ENCODE results near the gene FANCC. TPM values are rescaled to one million over a fixed set of nuclear protein-coding genes. Genes with fewer than 3 reads are reported as not detected.

Gene FANCC
- total and polyA plus RNA-seq, 2 donors, result 4.1 to 4.8 TPM

- no peaks in the 10 kb centered on the region for H3K4me1 ChIP-seq (ENCODE audit: control insufficient read depth in 2 of 2, insufficient read depth in 2 of 2, low read length in 2 of 2)
- H3K4me3 ChIP-seq (ENCODE audit: low read length in 2 of 2), result no peak overlapping the region
- H3K36me3 ChIP-seq (ENCODE audit: control insufficient read depth in 2 of 2, insufficient read depth in 2 of 2, low read length in 1 of 2), result peaks cover 6 to 8% of the 10 kb centered on the region in 2 donors
- 94% methylated on average over 12 of the region's 12 CpGs for WGBS
- H3K27me3 ChIP-seq (ENCODE audit: control insufficient read depth in 2 of 2, insufficient read depth in 1 of 2, low read length in 1 of 2), result no peaks in the 10 kb centered on the region
- H3K27ac ChIP-seq (ENCODE audit: low read depth in 1 of 2, low read length in 1 of 2), result no peak overlapping the region
- H3K9me3 ChIP-seq (ENCODE audit: control insufficient read depth in 2 of 2, insufficient read depth in 1 of 2, low read length in 1 of 2), result peaks cover 0 to 1% of the 10 kb centered on the region in 2 donors
- DNase-seq (ENCODE audit: low read depth in 6 of 9, low spot score in 9 of 9), result no peak
These were observed 239.0 kb downstream of the FANCC start for GRCh38 chr9:95078511-95078910.

GRCh38 chr9:95077766-95078370 lies 239.6 kb downstream of the FANCC start:
- Histone ChIP-seq H3K36me3 (ENCODE audit: control insufficient read depth in 2 of 2, insufficient read depth in 2 of 2, low read length in 1 of 2) (peaks cover 5 to 6% of the 10 kb centered on the region in 2 donors), H3K27ac (ENCODE audit: low read depth in 1 of 2, low read length in 1 of 2) (no peak overlapping the region)
- 96% methylated on average over 17 of the region's 17 CpGs for WGBS

GRCh38 chr9:95077053-95077765 lies 240.3 kb downstream of the FANCC start:
- Histone ChIP-seq H3K4me3 (ENCODE audit: low read length in 2 of 2) (no peak overlapping the region), H3K27ac (ENCODE audit: low read depth in 1 of 2, low read length in 1 of 2) (no peak overlapping the region), H3K27me3 (ENCODE audit: control insufficient read depth in 2 of 2, insufficient read depth in 1 of 2, low read length in 1 of 2) (no peaks in the 10 kb centered on the region), H3K4me1 (ENCODE audit: control insufficient read depth in 2 of 2, insufficient read depth in 2 of 2, low read length in 2 of 2) (no peaks in the 10 kb centered on the region), H3K36me3 (ENCODE audit: control insufficient read depth in 2 of 2, insufficient read depth in 2 of 2, low read length in 1 of 2) (peaks cover 3 to 5% of the 10 kb centered on the region in 2 donors), H3K9me3 (ENCODE audit: control insufficient read depth in 2 of 2, insufficient read depth in 1 of 2, low read length in 1 of 2) (no peaks in the 10 kb centered on the region)
- 94% methylated on average over 18 of the region's 18 CpGs for WGBS
- DNase-seq (ENCODE audit: low read depth in 6 of 9, low spot score in 9 of 9), result no peak

More at GRCh38 chr9:95077766-95078370, 239.6 kb downstream of the FANCC start:
- Histone ChIP-seq H3K4me1 (ENCODE audit: control insufficient read depth in 2 of 2, insufficient read depth in 2 of 2, low read length in 2 of 2) (no peaks in the 10 kb centered on the region), H3K4me3 (ENCODE audit: low read length in 2 of 2) (no peak overlapping the region), H3K9me3 (ENCODE audit: control insufficient read depth in 2 of 2, insufficient read depth in 1 of 2, low read length in 1 of 2) (no peaks in the 10 kb centered on the region), H3K27me3 (ENCODE audit: control insufficient read depth in 2 of 2, insufficient read depth in 1 of 2, low read length in 1 of 2) (no peaks in the 10 kb centered on the region)
- DNase-seq (ENCODE audit: low read depth in 6 of 9, low spot score in 9 of 9), result no peak

- WGBS, result 100% methylated on average over 1 of the region's 1 CpG
- no peaks in the 10 kb centered on the region for H3K9me3 ChIP-seq (ENCODE audit: control insufficient read depth in 2 of 2, insufficient read depth in 1 of 2, low read length in 1 of 2)
- DNase-seq (ENCODE audit: low read depth in 6 of 9, low spot score in 9 of 9), result no peak
- peaks cover 0 to 5% of the 10 kb centered on the region in 2 donors for H3K36me3 ChIP-seq (ENCODE audit: control insufficient read depth in 2 of 2, insufficient read depth in 2 of 2, low read length in 1 of 2)
- H3K27me3 ChIP-seq (ENCODE audit: control insufficient read depth in 2 of 2, insufficient read depth in 1 of 2, low read length in 1 of 2), result no peaks in the 10 kb centered on the region
- H3K4me1 ChIP-seq (ENCODE audit: control insufficient read depth in 2 of 2, insufficient read depth in 2 of 2, low read length in 2 of 2), result no peaks in the 10 kb centered on the region
- H3K4me3 ChIP-seq (ENCODE audit: low read length in 2 of 2), result no peak overlapping the region
- no peak overlapping the region for H3K27ac ChIP-seq (ENCODE audit: low read depth in 1 of 2, low read length in 1 of 2)
These were observed 240.8 kb downstream of the FANCC start for GRCh38 chr9:95076696-95077052.

GRCh38 chr9:95075700-95076099 lies 241.8 kb downstream of the FANCC start:
- no peak for DNase-seq (ENCODE audit: low read depth in 6 of 9, low spot score in 9 of 9)
- Histone ChIP-seq H3K4me3 (ENCODE audit: low read length in 2 of 2) (no peak overlapping the region), H3K4me1 (ENCODE audit: control insufficient read depth in 2 of 2, insufficient read depth in 2 of 2, low read length in 2 of 2) (no peaks in the 10 kb centered on the region), H3K36me3 (ENCODE audit: control insufficient read depth in 2 of 2, insufficient read depth in 2 of 2, low read length in 1 of 2) (no peaks in the 10 kb centered on the region), H3K9me3 (ENCODE audit: control insufficient read depth in 2 of 2, insufficient read depth in 1 of 2, low read length in 1 of 2) (no peaks in the 10 kb centered on the region), H3K27ac (ENCODE audit: low read depth in 1 of 2, low read length in 1 of 2) (no peak overlapping the region), H3K27me3 (ENCODE audit: control insufficient read depth in 2 of 2, insufficient read depth in 1 of 2, low read length in 1 of 2) (no peaks in the 10 kb centered on the region)
- WGBS, result 98% methylated on average over 7 of the region's 7 CpGs

- no peaks in the 10 kb centered on the region for H3K36me3 ChIP-seq (ENCODE audit: control insufficient read depth in 2 of 2, insufficient read depth in 2 of 2, low read length in 1 of 2)
- WGBS, result 98% methylated on average over 9 of the region's 9 CpGs
- no peak overlapping the region for H3K27ac ChIP-seq (ENCODE audit: low read depth in 1 of 2, low read length in 1 of 2)
- H3K4me3 ChIP-seq (ENCODE audit: low read length in 2 of 2), result no peak overlapping the region
- no peaks in the 10 kb centered on the region for H3K27me3 ChIP-seq (ENCODE audit: control insufficient read depth in 2 of 2, insufficient read depth in 1 of 2, low read length in 1 of 2)
- DNase-seq (ENCODE audit: low read depth in 6 of 9, low spot score in 9 of 9), result no peak
- no peaks in the 10 kb centered on the region for H3K9me3 ChIP-seq (ENCODE audit: control insufficient read depth in 2 of 2, insufficient read depth in 1 of 2, low read length in 1 of 2)
- H3K4me1 ChIP-seq (ENCODE audit: control insufficient read depth in 2 of 2, insufficient read depth in 2 of 2, low read length in 2 of 2), result no peaks in the 10 kb centered on the region
These were observed 242.9 kb downstream of the FANCC start for GRCh38 chr9:95074632-95075031.

- Histone ChIP-seq H3K27ac (ENCODE audit: low read depth in 1 of 2, low read length in 1 of 2) (no peak overlapping the region), H3K36me3 (ENCODE audit: control insufficient read depth in 2 of 2, insufficient read depth in 2 of 2, low read length in 1 of 2) (no peaks in the 10 kb centered on the region), H3K9me3 (ENCODE audit: control insufficient read depth in 2 of 2, insufficient read depth in 1 of 2, low read length in 1 of 2) (no peaks in the 10 kb centered on the region), H3K4me3 (ENCODE audit: low read length in 2 of 2) (no peak overlapping the region), H3K27me3 (ENCODE audit: control insufficient read depth in 2 of 2, insufficient read depth in 1 of 2, low read length in 1 of 2) (no peaks in the 10 kb centered on the region), H3K4me1 (ENCODE audit: control insufficient read depth in 2 of 2, insufficient read depth in 2 of 2, low read length in 2 of 2) (no peaks in the 10 kb centered on the region)
- DNase-seq (ENCODE audit: low read depth in 6 of 9, low spot score in 9 of 9), result no peak
- 98% methylated on average over 5 of the region's 5 CpGs for WGBS
These were observed 243.6 kb downstream of the FANCC start for GRCh38 chr9:95073918-95074317.

GRCh38 chr9:95073042-95073607 lies 244.4 kb downstream of the FANCC start:
- H3K9me3 ChIP-seq (ENCODE audit: control insufficient read depth in 2 of 2, insufficient read depth in 1 of 2, low read length in 1 of 2), result no peaks in the 10 kb centered on the region
- no peak overlapping the region for H3K4me3 ChIP-seq (ENCODE audit: low read length in 2 of 2)
- WGBS, result 95% methylated on average over 18 of the region's 18 CpGs
- H3K4me1 ChIP-seq (ENCODE audit: control insufficient read depth in 2 of 2, insufficient read depth in 2 of 2, low read length in 2 of 2), result no peaks in the 10 kb centered on the region
- H3K36me3 ChIP-seq (ENCODE audit: control insufficient read depth in 2 of 2, insufficient read depth in 2 of 2, low read length in 1 of 2), result no peaks in the 10 kb centered on the region
- DNase-seq (ENCODE audit: low read depth in 6 of 9, low spot score in 9 of 9), result no peak
- H3K27ac ChIP-seq (ENCODE audit: low read depth in 1 of 2, low read length in 1 of 2), result no peak overlapping the region
- H3K27me3 ChIP-seq (ENCODE audit: control insufficient read depth in 2 of 2, insufficient read depth in 1 of 2, low read length in 1 of 2), result no peaks in the 10 kb centered on the region

GRCh38 chr9:95071925-95072324 lies 245.6 kb downstream of the FANCC start:
- no peak overlapping the region for H3K4me3 ChIP-seq (ENCODE audit: low read length in 2 of 2)
- H3K9me3 ChIP-seq (ENCODE audit: control insufficient read depth in 2 of 2, insufficient read depth in 1 of 2, low read length in 1 of 2), result no peaks in the 10 kb centered on the region
- no peaks in the 10 kb centered on the region for H3K27me3 ChIP-seq (ENCODE audit: control insufficient read depth in 2 of 2, insufficient read depth in 1 of 2, low read length in 1 of 2)
- WGBS, result 97% methylated on average over 5 of the region's 5 CpGs
- no peaks in the 10 kb centered on the region for H3K4me1 ChIP-seq (ENCODE audit: control insufficient read depth in 2 of 2, insufficient read depth in 2 of 2, low read length in 2 of 2)
- no peak overlapping the region for H3K27ac ChIP-seq (ENCODE audit: low read depth in 1 of 2, low read length in 1 of 2)
- no peaks in the 10 kb centered on the region for H3K36me3 ChIP-seq (ENCODE audit: control insufficient read depth in 2 of 2, insufficient read depth in 2 of 2, low read length in 1 of 2)
- DNase-seq (ENCODE audit: low read depth in 6 of 9, low spot score in 9 of 9), result no peak
